HepG2 (cell line): ENCODE data around the gene SNX11. TPM values are rescaled to one million over a fixed set of nuclear protein-coding genes. Genes with fewer than 3 reads are reported as not detected.

ENCODE experiments used
- ATAC-seq: fragments of 200-7000 bp; cut with Tn5 transposase; 3 replicates; pipeline ENCODE4 v1.9.1; 2020; ENCODE audit warnings: mild to moderate bottlenecking, moderate library complexity
- BruUV-seq: library from RNA; stranded (reverse); fragments of 400-500 nt; replicated peaks from 2 replicates; lab custom pipeline; 2021; lab: Mats Ljungman, UMichigan
- CTCF ChIA-PET: fragments of 300-600 bp; formaldehyde crosslinking; extraction: SDS; loops from one replicate; lab custom pipeline; 2021; ENCODE audit warnings: low total read pairs, inconsistent platforms, low intra/inter-chr PET ratio; lab: Yijun Ruan, JAX
- POLR2A ChIA-PET: fragments of 350-600 bp; sonication (Branson Sonifier 250); formaldehyde crosslinking; loops from one replicate; lab custom pipeline; 2020; ENCODE audit warnings: antibody characterized with exemption, inconsistent platforms; lab: Yijun Ruan, JAX
- DNase-seq: peaks from one replicate; pipeline ENCODE4 v3.0.0-alpha.2; 2015; ENCODE audit warnings: low spot score
- FAIRE-seq: peaks from 3 replicates; lab custom pipeline; 2011; peaks lifted over from hg19 to GRCh38; lab: Jason Lieb, UNC
- H2AFZ ChIP-seq: one replicate; pipeline ENCODE4 v1.6.1; 2011; ENCODE audit warnings: low read length, inconsistent platforms
- H3K27ac ChIP-seq: fragments of 300-600 bp; 3 replicates; pipeline ENCODE4 v1.8.0; 2011; ENCODE audit warnings: mixed run types, mild to moderate bottlenecking, mixed read lengths, low read length, inconsistent platforms; ENCODE audit not compliant: insufficient read depth; ENCODE audit errors: extremely low read length
- H3K27me3 ChIP-seq, 2 experiments: fragments of 200-600 bp in 1 of 2; 2 replicates in 1 of 2; 3 replicates in 1 of 2; pipeline versions ENCODE4 v1.6.0 to v1.8.0; 2011; ENCODE audit warnings: low read length in 2 of 2, mild to moderate bottlenecking in 2 of 2, moderate library complexity in 2 of 2, inconsistent platforms in 1 of 2; ENCODE audit not compliant: insufficient read depth in 2 of 2, control insufficient read depth in 1 of 2
- H3K36me3 ChIP-seq, 2 experiments: fragments of 200-600 bp in 1 of 2; replicated peaks in 1 of 2; 2 replicates in 1 of 2; 3 replicates in 1 of 2; pipeline versions ENCODE4 v1.5.1 to v1.8.0; 2011; ENCODE audit warnings: low read length in 2 of 2, inconsistent platforms in 1 of 2; ENCODE audit not compliant: insufficient read depth in 2 of 2, control insufficient read depth in 1 of 2
- H3K4me1 ChIP-seq: 2 replicates; pipeline ENCODE4 v1.5.1; 2012; ENCODE audit warnings: low read length, inconsistent platforms; ENCODE audit not compliant: insufficient read depth
- H3K4me2 ChIP-seq: 2 replicates; pipeline ENCODE4 v1.6.0; 2011; ENCODE audit warnings: low read depth, low read length, inconsistent platforms
- H3K4me3 ChIP-seq, 3 experiments: fragments of 200-600 bp in 1 of 3; sonication (generic), shearing (Covaris generic) in 1 of 3; replicated peaks in 1 of 3; 2 replicates each; pipeline ENCODE4 v1.5.1; 2011 to 2016; ENCODE audit warnings: low read length in 3 of 3, inconsistent platforms in 2 of 3, low read depth in 2 of 3, mild to moderate bottlenecking in 2 of 3, control low read depth in 1 of 3, mixed read lengths in 1 of 3; ENCODE audit not compliant: insufficient read depth in 1 of 3
- H3K79me2 ChIP-seq: one replicate; pipeline ENCODE4 v1.6.1; 2011; ENCODE audit warnings: low read length, inconsistent platforms; ENCODE audit not compliant: insufficient read depth
- H3K9ac ChIP-seq: 2 replicates; pipeline ENCODE4 v1.6.0; 2011; ENCODE audit warnings: mild to moderate bottlenecking, low read depth, low read length, inconsistent platforms; ENCODE audit not compliant: insufficient read depth
- H3K9me3 ChIP-seq: 2 replicates; pipeline ENCODE4 v1.5.1; 2012; ENCODE audit warnings: mild to moderate bottlenecking, low read length
- H4K20me1 ChIP-seq: 2 replicates; pipeline ENCODE4 v1.6.0; 2011; ENCODE audit warnings: inconsistent platforms, mild to moderate bottlenecking, low read length, moderate library complexity; ENCODE audit not compliant: insufficient read depth
- AGO1 ChIP-seq: fragments of 200-400 bp; formaldehyde crosslinking; IDR thresholded peaks from 2 replicates; pipeline ENCODE4 v1.6.1; 2017; ENCODE audit warnings: mild to moderate bottlenecking, low read depth, low read length, moderate library complexity; ENCODE audit not compliant: poor library complexity, severe bottlenecking
- CEBPB ChIP-seq: IDR thresholded peaks from 2 replicates; pipeline ENCODE4 v1.6.1; 2011; ENCODE audit warnings: low read depth, low read length, improper control_type of control experiment, borderline replicate concordance
- HNRNPH1 ChIP-seq: fragments of 200-400 bp; formaldehyde crosslinking; optimal IDR thresholded peaks from 2 replicates; pipeline ENCODE3; 2017; ENCODE audit warnings: mild to moderate bottlenecking, low read depth, low read length
- KMT2A ChIP-seq: sonication (generic); formaldehyde crosslinking; IDR thresholded peaks from 2 replicates; pipeline ENCODE4 v1.4.0; 2020; ENCODE audit warnings: missing genetic modification reagents
- MAF1 ChIP-seq: sonication (generic); formaldehyde crosslinking; IDR thresholded peaks from 2 replicates; pipeline ENCODE4 v1.5.0; 2020; ENCODE audit warnings: missing genetic modification reagents, borderline replicate concordance
- MAFF ChIP-seq: IDR thresholded peaks from 2 replicates; pipeline ENCODE4 v1.6.1; 2011; ENCODE audit warnings: low read depth, low read length, improper control_type of control experiment
- NCOA2 ChIP-seq: sonication (generic); formaldehyde crosslinking; IDR thresholded peaks from 2 replicates; pipeline ENCODE4 v1.8.0; 2022; ENCODE audit warnings: inconsistent platforms
- POGZ ChIP-seq: sonication (generic); formaldehyde crosslinking; IDR thresholded peaks from 2 replicates; pipeline ENCODE4 v1.4.0; 2020; ENCODE audit warnings: mild to moderate bottlenecking, missing genetic modification reagents
- SATB2 ChIP-seq: sonication (generic); formaldehyde crosslinking; IDR thresholded peaks from 2 replicates; pipeline ENCODE4 v1.5.0; 2020; ENCODE audit warnings: missing genetic modification reagents
- SP5 ChIP-seq: IDR thresholded peaks from 2 replicates; pipeline ENCODE4 v1.6.1; 2016; ENCODE audit warnings: low read depth, borderline replicate concordance
- TEF ChIP-seq: sonication (generic); formaldehyde crosslinking; IDR thresholded peaks from 2 replicates; pipeline ENCODE4 v1.5.0; 2020; ENCODE audit warnings: missing genetic modification reagents
- ZKSCAN8 ChIP-seq: IDR thresholded peaks from 2 replicates; pipeline ENCODE4 v1.6.1; 2016; ENCODE audit warnings: borderline replicate concordance, missing genetic modification reagents, missing compliant biosample characterization
- ZNF30 ChIP-seq: sonication (generic); formaldehyde crosslinking; IDR thresholded peaks from 2 replicates; pipeline ENCODE4 v1.5.0; 2020; ENCODE audit warnings: mild to moderate bottlenecking, missing genetic modification reagents
- ZNF326 ChIP-seq: sonication (generic); formaldehyde crosslinking; IDR thresholded peaks from 2 replicates; pipeline ENCODE4 v1.4.0; 2020; ENCODE audit warnings: missing genetic modification reagents, borderline replicate concordance
- ZNF510 ChIP-seq: sonication (generic); formaldehyde crosslinking; IDR thresholded peaks from 2 replicates; pipeline ENCODE4 v1.4.0; 2020; ENCODE audit warnings: low read depth, mild to moderate bottlenecking, missing genetic modification reagents
- ZNF569 ChIP-seq: sonication (generic); formaldehyde crosslinking; IDR thresholded peaks from 2 replicates; pipeline ENCODE4 v1.5.0; 2020; ENCODE audit warnings: mild to moderate bottlenecking, missing genetic modification reagents, moderate library complexity, borderline replicate concordance
- ZNF766 ChIP-seq: sonication (generic); formaldehyde crosslinking; IDR thresholded peaks from 2 replicates; pipeline ENCODE4 v1.5.0; 2020; ENCODE audit warnings: missing genetic modification reagents, borderline replicate concordance
- ZNF777 ChIP-seq: sonication (generic); formaldehyde crosslinking; IDR thresholded peaks from 2 replicates; pipeline ENCODE4 v1.4.0; 2020; ENCODE audit warnings: missing genetic modification reagents
- ZNF839 ChIP-seq: sonication (generic); formaldehyde crosslinking; IDR thresholded peaks from 2 replicates; pipeline ENCODE4 v1.4.0; 2020; ENCODE audit warnings: missing genetic modification reagents, mild to moderate bottlenecking, borderline replicate concordance
- ZNF883 ChIP-seq: sonication (generic); formaldehyde crosslinking; IDR thresholded peaks from 2 replicates; pipeline ENCODE4 v1.5.1; 2020; ENCODE audit warnings: mild to moderate bottlenecking, missing genetic modification reagents; ENCODE audit errors: not compliant biosample characterization
- WGBS: methylation state at CpG from one replicate; pipeline ENCODE4 v1.1.6; 2017; ENCODE audit warnings: low lambda C conversion rate; 5-methylcytosine and 5-hydroxymethylcytosine counted together
- in situ Hi-C: cut with HindIII; loops from 2 replicates; pipeline ENCODE4 v1.10.0; 2017; ENCODE audit warnings: low pct_unique_long_range_greater_than_20kb; ENCODE audit not compliant: extremely low pct_ligation_motif_present
- intact Hi-C: fragments of 100-400 bp; cut with micrococcal nuclease; formaldehyde crosslinking; loops from one replicate; pipeline ENCODE4 v1.10.0; 2022; ENCODE audit not compliant: unreplicated experiment
- polyA plus RNA-seq, 8 experiments: library from polyadenylated mRNA; depleted of rRNA in 3 of 8; stranded (reverse) in 7 of 8; unstranded in 1 of 8; fragments of >200 nt; fragmentation: Illumina TruSeq in 4 of 8; extraction: Trizol in 4 of 8; gene quantifications; 2 replicates each; pipeline versions ENCODE4 v1.2.1 to v1.2.3, GENCODE V29; 2011 to 2016; ENCODE audit warnings: low read depth in 4 of 8, missing spikeins in 1 of 8, mixed read lengths in 1 of 8; ENCODE audit not compliant: insufficient read depth in 1 of 8
- total RNA-seq, 5 experiments: library from RNA; depleted of rRNA; stranded (reverse); fragments of >200 nt; fragmentation: Illumina TruSeq; extraction: Trizol; gene quantifications; 2 replicates each; pipeline ENCODE4 v1.2.3, GENCODE V29; 2016; ENCODE audit warnings: low read depth in 1 of 5
- TF ChIP-seq, protein P1 (sequence below): IDR thresholded peaks from 2 replicates; pipeline ENCODE4 v1.6.1; 2016; ENCODE audit warnings: missing compliant biosample characterization, missing genetic modification reagents, borderline replicate concordance
- TF ChIP-seq, protein P2 (sequence below): sonication (generic); formaldehyde crosslinking; IDR thresholded peaks from 2 replicates; pipeline ENCODE4 v1.5.1; 2020; ENCODE audit warnings: mild to moderate bottlenecking, missing genetic modification reagents, borderline replicate concordance

SNX11 gene
- total and polyA plus RNA-seq, 2 of the 13 experiments (the other 11 are each of a cell fraction or from before 2014, with no cell fraction given) = 12.9 to 14.0 TPM

DNA sequence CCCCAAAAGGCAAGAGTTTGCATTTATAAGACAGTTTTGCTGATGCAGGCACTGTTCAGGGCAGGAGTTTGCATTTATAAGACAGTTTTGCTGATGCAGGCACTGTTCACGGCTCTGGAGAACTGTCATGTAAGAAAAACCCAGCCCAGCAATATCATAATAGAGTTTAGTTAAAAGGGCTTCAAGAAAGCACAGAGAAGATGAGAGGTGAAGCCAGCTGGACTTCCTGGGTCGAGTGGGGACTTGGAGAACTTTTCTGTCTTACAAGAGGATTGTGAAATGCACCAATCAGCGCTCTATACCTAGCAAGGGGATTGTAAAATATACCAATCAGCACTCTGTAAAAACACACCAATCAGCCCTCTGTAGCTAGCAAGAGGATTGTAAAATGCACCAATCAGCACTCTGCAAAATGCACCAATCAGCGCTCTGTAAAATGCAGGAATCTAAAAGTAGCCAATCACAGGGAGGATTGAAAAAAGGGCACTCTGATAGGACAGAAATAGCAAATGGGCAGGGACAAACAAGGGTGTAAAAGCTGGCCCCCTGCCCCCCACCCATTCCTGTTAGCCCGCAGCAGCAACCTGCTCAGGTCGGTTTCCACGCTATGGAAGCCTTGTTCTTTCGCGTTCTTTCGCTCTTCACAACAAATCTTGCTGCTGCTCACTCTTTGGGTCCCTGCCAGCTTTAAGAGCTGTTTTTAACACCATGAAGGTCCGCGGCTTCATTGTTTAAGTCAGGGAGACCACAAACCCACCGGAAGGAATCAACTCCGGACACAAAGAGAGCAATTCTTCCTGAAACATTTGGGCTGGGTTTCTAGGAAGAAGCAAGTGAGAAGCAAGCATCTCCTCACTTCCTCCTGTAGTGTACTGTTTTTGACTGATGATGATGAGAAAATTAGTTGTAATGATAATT, 4.5 kb upstream of the SNX11 start:
- H3K4me1 ChIP-seq = peaks cover 28% of the 10 kb centered on the region
- no peak for ATAC-seq
- no peaks in the 10 kb centered on the region for H4K20me1 ChIP-seq
- DNase-seq = peak; percentile 30
- POLR2A ChIA-PET = interaction anchor here (1.7 kb wide), 1 partner anchor 54 kb away, joined by 5 read pairs; the partner anchor contains the start of gene NFE2L1
- in situ Hi-C loops = no loop called here
- H3K4me2 ChIP-seq = no peak overlapping the region
- no peak for FAIRE-seq
- no peak overlapping the region for H3K4me3 ChIP-seq
- intact Hi-C loops = no loop called here
- H3K9ac ChIP-seq = no peak overlapping the region
- 79% methylated on average over 14 of the region's 14 CpGs for WGBS
- no peak overlapping the region for H3K27ac ChIP-seq
- no peaks in the 10 kb centered on the region for H3K9me3 ChIP-seq
- H3K79me2 ChIP-seq = peaks cover 26% of the 10 kb centered on the region
- CTCF ChIA-PET = no interaction called here
- no peaks in the 10 kb centered on the region for H3K36me3 ChIP-seq
- BruUV-seq = no TSS peak
- H2AFZ ChIP-seq = peak overlapping the region; percentile 70
- no peaks in the 10 kb centered on the region; a peak in 2 of 5 replicates for H3K27me3 ChIP-seq
- TF ChIP-seq CEBPB (0 out of 2 replicates have a peak, but pooled peaks have one; percentile 21), HNRNPH1 (no peak), ZNF777 (CRISPR knock-in tag) (no peak), ZNF839 (CRISPR knock-in tag) (no peak), NCOA2 (CRISPR knock-in tag) (no peak), POGZ (CRISPR knock-in tag) (0 out of 2 replicates have a peak, but pooled peaks have one; percentile 31), ZNF883 (no peak), ZKSCAN8 (CRISPR knock-in tag) (no peak), ZNF326 (no peak), MAF1 (CRISPR knock-in tag) (no peak), SATB2 (CRISPR knock-in tag) (no peak), SP5 (CRISPR knock-in tag) (no peak), ZNF766 (CRISPR knock-in tag) (no peak), KMT2A (CRISPR knock-in tag) (no peak), ZNF30 (no peak), MAFF (peak; percentile 45), ZNF510 (no peak), ZNF569 (CRISPR knock-in tag) (no peak), AGO1 (no peak), TEF (CRISPR knock-in tag) (no peak)
- TF ChIP-seq, protein P1, sequence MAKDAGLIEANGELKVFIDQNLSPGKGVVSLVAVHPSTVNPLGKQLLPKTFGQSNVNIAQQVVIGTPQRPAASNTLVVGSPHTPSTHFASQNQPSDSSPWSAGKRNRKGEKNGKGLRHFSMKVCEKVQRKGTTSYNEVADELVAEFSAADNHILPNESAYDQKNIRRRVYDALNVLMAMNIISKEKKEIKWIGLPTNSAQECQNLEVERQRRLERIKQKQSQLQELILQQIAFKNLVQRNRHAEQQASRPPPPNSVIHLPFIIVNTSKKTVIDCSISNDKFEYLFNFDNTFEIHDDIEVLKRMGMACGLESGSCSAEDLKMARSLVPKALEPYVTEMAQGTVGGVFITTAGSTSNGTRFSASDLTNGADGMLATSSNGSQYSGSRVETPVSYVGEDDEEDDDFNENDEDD (CRISPR knock-in tag) = no peak
- TF ChIP-seq, protein P2, sequence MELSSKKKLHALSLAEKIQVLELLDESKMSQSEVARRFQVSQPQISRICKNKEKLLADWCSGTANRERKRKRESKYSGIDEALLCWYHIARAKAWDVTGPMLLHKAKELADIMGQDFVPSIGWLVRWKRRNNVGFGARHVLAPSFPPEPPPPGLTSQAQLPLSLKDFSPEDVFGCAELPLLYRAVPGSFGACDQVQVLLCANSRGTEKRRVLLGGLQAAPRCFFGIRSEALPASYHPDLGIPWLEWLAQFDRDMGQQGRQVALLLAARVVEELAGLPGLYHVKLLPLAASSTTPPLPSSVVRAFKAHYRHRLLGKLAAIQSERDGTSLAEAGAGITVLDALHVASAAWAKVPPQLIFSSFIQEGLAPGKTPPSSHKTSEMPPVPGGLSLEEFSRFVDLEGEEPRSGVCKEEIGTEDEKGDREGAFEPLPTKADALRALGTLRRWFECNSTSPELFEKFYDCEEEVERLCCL (CRISPR knock-in tag) = no peak
